HUDEP-2 (cell line): ENCODE measurements around the gene LCNL1.
"Not testable (repeated sequence)": the region's sequence is repeated elsewhere in the genome, so short reads cannot be mapped to it uniquely, and the experiment has no call there.

Experiments
- DNase-seq, 76 experiments: peaks; one replicate each; lab custom pipeline; 2025; ENCODE audit not compliant: unreplicated experiment in 76 of 76; lab: John Stamatoyannopoulos, UW

LCNL1 gene

DNA sequence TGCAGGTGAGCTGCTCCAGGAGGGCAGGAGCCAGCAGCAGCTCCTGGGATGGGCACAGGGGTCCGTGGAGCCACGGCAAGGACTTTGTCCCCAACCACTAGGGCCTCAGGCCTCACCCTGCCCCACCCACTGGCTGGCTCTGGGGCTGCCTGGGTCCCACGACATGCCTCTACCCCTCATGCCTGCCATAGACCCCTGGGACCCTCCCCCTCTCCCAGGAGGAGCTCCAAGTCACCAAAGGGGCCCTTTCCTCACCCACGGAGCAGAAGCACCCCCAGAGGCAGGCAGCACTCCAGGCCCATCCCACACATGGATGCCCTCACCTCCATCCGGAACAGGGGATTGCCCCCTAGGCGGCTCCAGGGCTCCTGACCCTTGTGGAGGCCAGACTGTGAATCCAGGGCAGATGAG is 38.8 kb downstream of the LCNL1 start:
- no peak for DNase-seq

DNA sequence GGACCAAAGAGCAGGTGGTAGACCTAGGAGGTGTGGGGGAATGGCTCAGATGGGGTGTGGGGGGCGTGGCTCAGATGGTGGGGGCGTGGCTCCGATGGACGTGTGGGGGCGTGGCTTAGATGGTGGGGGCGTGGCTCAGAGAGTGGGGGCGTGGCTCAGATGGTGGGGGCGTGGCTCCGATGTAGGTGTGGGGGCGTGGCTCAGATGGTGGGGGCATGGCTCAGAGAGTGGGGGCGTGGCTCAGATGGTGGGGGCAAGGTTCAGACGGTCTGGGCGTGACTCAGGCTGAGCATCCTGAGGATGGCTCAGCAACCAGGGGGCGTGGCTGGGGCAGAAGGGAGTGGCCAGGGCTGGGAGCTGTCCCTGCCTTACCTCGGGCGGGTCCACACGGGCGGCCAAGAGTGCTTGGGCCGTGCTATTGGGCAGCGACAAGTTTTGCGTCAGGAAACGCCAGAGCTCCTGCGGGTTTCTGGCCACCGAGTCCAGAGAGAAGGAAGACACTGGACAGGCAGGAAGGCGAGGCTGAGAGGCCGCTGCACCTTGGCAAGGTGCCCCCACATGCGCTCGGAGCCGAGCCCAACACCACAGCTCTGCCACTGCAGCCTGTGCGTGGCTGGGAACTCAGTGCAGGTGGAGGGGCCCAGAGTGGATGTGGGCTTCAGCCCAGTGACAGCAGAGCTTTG is 39.3 kb downstream of the LCNL1 start:
- DNase-seq: peak in 72 of 76 experiments; percentile 28 to 93 (median 80)

DNA sequence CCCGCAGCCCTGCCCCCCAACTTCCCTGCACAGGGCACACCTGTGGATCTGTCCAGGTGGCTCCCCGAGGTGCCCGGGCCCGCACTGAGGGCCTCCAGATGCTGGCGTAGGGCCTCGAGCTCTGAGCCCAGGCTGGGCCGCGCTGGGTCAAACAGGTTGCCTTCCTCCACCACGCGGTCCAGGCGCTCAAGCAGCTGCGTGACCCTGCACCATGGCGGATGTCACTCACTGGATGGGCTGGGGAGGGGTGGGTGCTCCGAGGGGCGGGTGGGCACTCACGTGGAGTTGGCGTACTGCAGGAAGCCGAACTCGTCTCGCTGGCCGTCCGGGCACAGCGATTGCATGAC is 39.8 kb downstream of the LCNL1 start:
- DNase-seq: no peak

DNA sequence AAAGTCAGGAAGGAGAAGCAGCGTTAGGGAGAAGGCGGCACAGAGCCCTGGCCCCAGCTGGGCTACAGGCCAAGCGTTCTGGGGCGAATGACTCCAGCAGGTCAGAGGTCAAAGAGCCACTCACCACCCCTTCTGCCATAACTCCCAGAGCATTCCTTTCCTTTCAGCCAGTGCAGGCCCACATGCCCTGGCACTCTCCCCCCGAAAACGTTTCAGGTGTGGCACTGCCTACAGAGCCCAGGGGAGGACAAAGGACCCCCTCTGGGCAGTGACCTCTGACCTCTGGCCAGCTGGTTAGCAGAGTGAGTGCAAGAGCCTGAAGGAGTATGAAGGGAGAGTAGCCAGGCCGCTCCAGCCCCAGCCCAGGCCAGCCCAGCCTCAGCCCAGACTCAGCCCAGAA is 40.4 kb downstream of the LCNL1 start:
- no peak for DNase-seq

DNA sequence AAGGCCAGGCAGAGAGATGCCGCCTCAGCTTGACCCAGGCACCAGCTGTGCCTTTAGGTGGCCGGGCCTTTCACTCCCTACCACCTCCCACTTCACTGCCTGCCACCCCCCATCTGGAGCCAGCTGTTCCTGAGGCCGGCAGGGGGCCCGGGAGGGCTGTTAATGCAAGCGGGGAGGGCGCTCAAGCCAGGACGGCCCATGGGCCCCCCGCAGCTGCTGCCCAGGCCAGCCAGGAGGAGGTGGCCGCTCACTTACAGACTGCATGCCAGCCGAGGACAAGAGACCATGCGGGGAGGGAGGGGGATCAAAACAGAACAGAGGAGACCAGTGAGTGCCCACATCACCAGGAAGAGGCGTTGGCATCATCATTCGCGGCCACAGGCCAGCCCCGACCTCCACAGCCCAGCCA is 40.8 kb downstream of the LCNL1 start:
- DNase-seq: no peak

DNA sequence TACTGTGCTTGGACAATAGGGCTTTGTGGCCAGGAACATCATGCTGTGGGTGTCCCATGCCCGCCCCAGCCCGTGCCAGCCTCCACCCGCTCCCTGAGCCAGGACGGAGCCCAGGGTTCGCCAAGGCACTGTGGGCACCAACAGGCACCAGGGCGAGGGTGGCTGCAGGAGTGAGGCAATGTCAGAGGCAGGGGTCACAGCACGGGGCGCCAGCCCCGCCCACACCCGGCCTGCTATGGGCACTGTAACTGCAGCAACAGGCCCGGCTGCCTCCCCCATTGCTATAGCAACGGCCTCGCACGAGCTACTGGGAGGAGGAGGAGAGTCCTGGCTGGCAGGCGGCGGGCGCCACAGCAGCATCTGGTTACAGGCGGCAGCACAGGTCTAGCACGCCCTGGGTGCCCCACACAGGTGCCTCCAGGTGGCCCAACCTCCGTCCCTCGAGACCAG is 42.7 kb downstream of the LCNL1 start:
- no peak for DNase-seq

DNA sequence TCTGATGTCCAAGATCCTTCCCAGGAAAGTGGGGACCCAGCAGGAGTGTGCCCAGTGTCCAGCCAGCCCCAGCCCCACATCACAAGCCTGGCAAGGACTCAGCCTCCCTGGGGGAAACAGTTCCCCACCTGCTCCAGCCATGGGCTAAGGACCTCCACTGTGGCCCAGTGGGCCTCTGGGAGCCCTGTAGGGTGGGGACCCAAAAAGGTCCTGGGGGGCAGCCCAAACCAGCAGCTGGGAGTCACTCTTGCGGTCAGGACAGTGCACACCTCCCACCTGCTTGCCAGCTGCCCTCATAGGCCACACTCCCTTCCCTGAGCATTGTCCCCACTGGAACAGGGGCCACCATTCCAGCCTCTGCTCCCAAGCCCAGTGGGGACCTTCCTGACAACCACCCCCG is 43.6 kb downstream of the LCNL1 start:
- DNase-seq: no peak

DNA sequence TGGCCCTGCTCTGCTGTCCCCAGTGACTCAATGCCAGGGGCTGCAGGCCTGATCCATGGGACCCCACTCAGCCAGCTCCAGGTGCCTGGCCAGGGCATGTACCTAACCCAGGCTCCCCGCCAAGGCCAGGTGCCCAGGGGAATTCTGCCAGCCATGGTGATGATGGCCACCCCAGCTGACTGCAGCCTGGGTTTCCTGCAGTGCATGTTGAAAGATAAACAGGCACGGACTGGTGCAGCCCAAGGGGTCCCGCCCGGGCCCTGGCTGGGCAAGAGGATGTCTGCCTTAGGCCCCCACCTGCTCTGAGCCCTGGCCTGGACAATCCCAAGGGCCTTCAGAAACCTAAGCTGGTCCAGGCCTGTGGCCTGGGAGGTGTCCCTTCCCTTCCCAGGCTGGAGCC is 44.0 kb downstream of the LCNL1 start:
- DNase-seq: no peak

DNA sequence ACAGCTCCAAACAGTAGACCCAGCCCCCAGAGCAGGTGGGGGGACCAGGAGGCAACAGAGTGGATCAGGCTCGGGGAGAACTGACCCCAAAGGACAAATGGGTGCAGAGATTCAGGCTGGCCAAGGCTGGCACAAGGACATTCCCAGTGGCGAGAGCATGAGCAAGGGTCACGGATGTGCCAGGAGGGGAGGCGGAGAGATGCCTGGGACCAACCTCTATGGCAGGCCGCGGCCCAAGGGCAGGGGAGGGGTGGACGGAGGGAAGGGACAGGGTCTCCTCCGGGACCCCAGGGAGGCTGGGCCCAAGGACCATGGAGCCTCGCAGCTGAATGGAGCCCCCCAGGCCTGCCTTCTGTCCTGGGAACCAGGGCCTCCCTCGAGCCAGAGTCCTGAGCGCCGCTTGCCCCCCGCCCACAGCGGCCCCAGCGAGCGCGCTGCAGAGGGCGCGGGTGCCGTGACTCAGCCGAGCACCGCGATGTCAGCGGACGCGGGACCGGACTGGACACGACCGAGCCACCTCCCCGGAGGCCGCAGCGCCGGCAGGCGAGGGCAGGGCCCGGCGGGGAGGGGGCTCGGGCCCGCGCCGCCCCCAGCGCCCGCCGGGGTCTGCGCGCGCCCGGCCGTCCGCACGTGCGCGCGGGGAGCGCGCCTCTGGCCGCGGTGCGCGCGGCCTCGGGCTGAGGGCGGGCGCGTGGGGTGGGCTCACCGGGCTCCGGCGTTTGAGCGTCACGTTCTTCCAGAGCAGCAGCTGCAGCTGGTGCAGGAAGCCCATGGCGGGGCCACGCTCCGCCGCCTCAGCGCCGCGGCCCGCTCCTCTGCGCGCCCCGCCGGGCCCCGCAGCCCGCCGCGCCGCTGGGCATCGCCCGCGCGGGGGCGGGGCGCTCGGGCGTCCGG is 44.8 kb downstream of the LCNL1 start, which contains the start of gene ABCA2:
TSS of gene ABCA2 (minus strand) at position 869 of the 894 bp plus-strand sequence. CDS start at position 772, 97 bp downstream.
- no peak for DNase-seq

DNA sequence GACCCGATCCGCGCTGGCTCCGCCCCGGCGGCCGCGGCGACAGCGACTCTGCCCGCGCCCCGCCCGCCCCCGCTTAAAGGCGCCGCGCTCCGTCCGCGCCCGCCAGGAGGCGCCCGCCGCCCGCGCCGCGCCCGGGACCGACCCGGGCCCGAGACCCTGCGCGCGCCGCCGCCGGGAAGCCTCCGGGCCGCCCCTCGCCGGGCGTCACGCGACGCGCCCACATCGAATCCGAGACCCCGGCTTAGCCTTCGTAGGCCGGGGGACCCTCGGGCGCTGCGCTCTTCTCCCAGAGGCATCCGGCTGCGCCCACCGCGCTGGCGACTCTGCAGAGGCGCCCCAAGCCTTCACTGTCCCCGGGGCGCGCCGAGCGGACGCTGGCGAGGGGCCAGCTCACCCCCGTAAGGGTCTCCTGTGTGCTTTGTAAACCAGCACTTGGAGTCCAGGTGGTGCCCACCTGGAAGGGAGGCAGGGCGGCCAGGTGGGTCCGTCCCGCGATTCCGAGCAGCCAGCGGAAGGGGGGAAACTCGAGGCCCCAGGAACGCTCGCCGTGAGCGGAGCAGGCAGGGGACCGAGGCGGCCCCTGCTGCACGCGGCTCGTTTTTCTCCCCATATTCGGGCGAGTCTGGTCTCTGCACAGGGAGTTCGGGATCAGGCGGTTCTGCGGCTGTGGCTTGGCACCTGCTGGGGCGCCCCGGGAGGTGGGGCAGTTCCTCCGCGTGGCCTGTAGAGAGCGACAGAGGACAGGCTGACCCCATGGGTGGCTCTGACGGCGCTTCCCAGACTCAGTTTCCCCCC is 45.7 kb downstream of the LCNL1 start:
- peak in 57 of 76 experiments; percentile 6 to 66 (median 42) for DNase-seq

DNA sequence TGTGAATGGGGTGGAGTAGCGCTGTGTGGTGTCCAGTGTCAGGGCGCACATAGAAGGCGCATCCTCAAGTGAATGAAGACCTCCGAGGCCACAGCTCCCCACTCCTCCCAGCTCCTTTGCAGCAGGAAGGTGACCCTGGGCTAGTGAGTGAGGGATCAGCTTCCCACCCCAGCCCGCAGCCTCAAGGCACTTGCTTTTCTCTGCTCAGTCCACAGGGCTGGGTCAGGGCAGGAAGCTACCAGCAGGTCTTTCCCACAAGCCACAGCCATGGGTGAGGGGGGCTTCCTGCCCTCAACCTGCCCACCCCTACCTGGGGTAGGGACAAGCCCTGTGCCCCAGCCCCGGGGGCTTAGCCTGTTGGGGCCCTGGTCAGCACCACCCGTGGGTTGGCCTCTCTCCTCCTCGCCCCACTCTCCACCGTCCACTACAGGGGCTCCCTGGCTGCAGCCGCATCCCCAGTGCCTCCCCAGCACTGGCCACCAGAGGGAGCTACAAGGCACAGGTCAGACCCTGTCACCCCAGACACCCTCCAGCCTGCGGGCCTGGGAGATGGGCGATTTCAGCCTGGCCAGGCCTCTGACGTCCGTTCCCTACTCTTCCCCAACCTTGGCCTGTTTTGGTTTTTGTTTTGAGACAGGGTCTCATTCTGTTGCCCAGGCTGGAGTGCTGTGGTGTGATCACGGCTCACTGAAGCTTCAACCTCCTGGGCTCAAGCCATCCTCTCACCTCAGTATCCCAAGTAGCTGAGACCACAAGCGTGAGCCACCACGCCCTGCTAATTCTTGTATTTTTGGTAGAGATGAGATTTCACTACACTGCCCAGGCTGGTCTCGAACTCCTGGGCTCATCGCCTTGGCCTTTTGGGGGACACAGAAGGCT is 46.5 kb downstream of the LCNL1 start:
- peak in 60 of 76 experiments; percentile 9 to 75 (median 52) for DNase-seq

DNA sequence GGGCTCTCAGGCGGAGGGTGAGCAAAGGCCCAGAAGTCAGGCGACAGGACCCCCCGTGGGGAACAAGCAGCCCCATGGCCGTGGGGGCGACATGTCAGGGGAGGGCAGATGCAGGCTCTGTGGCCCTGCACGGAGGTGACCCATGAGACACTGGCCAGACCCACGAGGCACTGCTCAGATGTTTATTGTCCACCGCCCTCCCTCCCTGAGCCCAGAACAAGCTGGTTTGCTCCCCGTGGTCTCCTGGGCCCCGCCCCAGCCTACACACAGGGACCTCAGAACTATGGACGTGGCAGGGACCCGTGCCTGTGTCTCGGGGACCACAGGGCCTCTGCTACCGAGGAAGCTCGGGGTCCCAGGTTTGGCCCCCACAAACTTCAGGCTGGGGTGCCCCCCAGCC is 47.2 kb downstream of the LCNL1 start:
- DNase-seq: no peak

DNA sequence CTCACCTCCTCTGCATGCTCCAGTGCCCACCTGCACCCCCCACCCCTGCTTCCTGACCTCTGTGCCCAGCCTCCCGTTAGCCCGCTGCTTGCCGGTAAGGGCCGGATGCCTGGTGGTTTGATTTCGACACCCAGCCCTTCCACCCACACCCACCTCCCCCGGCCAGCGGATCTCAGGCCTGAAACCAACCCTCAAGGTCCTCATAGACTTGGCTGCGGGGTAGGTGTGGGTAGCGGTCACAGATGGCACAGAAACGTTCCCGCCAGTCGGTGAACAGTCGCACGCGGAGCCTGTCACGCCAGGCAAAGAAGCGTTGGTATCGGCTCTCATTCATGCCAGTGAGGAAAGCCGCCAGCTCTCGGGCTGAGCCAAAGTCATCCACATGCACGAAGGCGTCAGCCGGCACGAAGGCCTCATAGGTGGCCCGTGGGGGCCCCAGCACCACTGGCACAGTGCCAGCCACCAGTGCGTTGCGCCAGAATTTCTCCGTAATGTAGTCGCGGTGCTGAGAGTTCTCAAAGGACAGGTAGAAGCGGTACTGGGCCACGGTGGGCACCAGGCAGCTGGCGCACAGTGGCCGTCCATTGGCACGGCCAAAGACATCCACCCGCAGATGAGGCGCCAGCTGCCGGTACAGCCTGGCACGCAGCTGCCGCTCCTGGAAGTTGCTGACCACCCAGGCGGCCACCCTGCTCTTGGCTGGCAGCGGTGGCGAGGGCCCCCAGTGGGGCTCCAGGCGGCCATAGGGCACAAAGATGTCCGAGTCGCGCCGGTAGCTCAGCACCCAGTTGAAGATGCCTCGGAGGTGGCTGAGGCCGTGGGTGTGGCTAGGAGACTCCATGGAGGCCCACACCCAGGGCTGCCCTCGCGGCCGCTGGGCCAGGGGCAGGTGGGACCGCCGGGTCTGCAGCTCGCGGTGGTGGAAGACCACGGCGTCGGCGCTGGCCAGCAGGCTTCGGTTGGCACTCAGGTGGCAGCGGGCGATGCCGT is 48.0 kb downstream of the LCNL1 start:
- peak in 1 of 76 experiments; percentile 10 for DNase-seq

DNA sequence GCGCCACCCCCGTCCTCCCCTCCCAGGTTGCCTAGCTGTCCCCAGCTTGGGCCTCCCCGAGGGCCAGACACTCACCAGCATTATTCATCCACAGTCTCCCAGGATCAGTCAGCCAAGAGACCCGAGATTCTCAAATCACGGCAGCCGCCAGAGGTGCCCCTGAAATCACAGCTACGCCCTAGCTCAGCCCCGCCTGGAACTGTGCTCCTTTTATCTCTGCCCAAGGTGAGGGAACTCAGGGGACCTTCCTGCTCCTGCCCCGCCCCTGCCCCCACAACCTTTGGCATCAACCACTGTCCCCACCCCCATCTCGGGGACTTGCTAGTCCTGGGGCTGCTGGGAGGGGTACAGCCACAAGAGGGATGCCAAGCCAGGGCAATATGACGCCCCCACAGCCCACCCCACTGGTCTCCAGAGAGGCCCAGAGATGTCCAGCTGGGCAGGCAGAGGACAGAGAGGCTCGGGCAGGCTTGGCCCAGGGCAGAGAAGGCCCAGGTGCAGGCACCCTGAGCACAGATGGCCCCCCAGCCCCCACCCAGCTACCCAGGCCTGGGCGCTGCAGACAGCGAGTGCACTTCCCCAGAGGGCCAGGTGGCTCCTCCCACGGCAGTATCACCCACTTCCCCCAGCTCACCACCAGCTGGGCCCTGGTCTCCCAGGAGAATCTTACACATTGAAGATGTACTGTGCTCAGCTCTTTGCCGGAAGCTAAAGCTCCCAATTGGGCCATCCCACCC is 49.3 kb downstream of the LCNL1 start, which contains the start of gene FUT7:
TSS of gene FUT7 (minus strand) at position 185 of the 737 bp plus-strand sequence. CDS start at position 88, 97 bp downstream.
- no peak for DNase-seq

DNA sequence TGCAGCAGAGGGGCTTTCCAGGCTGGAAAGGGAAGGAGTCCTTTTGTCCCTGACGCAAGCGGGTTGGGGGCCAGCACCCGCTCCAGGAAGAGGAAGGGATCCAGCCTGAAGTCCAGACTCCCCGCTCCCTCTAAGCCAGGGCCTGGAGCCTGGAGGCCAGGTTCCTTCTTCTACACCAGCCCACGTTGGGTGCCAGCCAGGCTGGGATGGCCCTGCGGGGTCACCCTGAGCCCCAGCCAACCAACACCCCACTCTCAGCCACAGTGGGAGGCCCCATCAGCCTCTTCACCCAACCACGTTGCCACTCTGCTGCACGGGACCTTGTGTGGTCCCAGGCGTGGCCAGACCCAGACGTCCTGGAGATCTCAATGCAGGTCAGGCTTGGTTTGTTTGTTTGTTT is 50.1 kb downstream of the LCNL1 start:
- DNase-seq: no peak

DNA sequence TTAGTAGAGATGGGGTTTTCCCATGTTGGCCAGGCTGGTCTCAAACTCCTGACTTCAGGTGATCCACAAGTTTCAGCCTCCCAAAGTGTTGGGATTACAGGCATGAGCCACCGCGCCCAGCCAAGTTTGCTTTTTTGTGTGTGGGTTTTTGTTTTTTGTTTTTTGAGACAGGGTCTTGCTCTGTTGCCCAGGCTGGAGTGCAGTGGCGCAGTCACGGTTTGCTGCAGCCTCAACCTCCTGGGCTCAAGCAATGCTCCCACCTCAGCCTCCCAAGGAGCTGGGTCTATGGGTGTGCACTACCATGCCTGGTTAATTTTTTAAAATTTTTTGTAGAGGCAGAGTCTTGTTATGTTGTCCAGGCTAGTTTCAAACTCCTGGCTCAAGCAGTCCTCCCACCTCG is 50.7 kb downstream of the LCNL1 start:
- not testable (repeated sequence) for DNase-seq

DNA sequence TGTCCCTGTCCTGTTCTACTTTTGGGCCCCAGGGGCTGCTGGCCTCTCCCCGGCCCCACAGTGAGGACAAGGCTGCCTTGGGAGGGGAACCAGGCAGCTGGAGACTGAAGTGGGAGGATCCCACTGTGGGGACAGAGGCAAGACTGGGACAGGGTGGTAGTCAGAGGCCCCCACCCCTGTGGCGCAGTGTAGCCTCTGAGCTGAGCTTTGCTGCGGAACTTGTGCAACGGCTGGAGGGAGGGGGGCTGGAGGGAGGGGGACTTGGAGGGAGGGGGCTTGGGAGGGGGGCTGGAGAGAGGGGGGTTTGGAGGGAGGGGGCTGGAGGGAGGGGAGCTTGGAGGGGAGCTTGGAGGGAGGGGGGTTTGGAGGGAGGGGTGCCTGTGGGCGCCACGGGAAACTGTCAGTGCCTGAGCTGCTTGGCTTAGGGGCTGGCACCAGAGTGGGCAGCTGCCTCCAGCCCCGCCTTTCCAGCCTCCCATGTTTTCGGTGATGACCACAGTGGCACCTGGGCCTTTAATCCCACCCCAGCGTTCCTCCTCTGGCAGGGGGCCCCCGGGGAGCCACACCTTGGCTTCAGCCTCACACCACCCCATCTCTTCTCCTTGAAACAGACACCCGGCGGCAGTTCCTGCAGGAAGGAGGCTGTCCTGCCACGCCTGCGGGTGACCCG is 51.4 kb downstream of the LCNL1 start:
- no peak for DNase-seq
